GM12873 (cell line): ENCODE results near the gene BTRC.

Source experiments
- TF ChIP-seq, protein P1 (sequence below): IDR thresholded peaks from 2 replicates; pipeline ENCODE4 v1.5.1; 2012; ENCODE audit warnings: low read depth, mild to moderate bottlenecking, moderate library complexity, low read length, control low read depth; ENCODE audit not compliant: insufficient read depth; ENCODE audit errors: missing control alignments

The BTRC gene

DNA sequence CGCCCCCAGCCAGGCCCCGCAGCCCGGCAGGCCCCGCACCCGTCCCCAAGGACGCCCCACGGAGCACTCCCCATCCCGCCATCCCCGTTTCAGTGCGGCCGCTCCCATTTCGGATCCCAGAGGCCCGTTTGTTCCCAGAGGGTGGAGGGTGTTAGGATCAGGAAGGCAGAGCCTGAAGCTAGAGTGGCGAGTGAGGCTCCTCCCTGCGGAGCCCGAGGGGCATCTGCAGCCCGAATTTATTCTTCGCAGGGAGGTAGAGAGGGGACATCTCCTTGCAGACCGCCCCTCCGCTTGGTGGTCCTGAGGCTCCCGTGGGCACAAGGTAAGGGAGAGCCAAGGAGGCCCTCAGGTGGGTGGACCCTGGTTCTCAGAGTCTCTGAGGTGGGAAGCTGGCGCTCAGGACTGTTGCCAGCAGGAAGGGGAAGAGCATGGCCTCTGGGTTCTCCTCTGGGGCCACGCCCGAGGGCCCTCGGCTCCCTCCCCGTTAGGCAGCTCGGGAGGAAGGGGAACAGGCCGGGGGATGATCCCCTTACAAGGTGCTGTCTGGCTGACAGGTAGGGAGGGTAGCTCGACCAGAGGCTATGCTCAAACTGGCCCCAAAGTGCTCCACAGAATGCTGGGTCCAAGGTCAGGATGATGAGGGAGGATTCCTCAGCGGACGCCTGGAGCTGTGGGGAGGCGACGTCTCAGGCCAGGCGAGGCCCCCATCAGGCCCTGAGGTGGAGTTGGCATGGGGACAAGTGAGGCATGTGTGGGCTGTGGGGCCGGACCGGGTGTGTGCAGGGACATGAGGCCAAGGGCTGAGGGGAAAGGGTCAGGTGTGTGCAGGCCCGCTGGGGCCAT is 216.7 kb downstream of the BTRC start:
- TF ChIP-seq, protein P1, sequence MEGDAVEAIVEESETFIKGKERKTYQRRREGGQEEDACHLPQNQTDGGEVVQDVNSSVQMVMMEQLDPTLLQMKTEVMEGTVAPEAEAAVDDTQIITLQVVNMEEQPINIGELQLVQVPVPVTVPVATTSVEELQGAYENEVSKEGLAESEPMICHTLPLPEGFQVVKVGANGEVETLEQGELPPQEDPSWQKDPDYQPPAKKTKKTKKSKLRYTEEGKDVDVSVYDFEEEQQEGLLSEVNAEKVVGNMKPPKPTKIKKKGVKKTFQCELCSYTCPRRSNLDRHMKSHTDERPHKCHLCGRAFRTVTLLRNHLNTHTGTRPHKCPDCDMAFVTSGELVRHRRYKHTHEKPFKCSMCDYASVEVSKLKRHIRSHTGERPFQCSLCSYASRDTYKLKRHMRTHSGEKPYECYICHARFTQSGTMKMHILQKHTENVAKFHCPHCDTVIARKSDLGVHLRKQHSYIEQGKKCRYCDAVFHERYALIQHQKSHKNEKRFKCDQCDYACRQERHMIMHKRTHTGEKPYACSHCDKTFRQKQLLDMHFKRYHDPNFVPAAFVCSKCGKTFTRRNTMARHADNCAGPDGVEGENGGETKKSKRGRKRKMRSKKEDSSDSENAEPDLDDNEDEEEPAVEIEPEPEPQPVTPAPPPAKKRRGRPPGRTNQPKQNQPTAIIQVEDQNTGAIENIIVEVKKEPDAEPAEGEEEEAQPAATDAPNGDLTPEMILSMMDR = no peak

DNA sequence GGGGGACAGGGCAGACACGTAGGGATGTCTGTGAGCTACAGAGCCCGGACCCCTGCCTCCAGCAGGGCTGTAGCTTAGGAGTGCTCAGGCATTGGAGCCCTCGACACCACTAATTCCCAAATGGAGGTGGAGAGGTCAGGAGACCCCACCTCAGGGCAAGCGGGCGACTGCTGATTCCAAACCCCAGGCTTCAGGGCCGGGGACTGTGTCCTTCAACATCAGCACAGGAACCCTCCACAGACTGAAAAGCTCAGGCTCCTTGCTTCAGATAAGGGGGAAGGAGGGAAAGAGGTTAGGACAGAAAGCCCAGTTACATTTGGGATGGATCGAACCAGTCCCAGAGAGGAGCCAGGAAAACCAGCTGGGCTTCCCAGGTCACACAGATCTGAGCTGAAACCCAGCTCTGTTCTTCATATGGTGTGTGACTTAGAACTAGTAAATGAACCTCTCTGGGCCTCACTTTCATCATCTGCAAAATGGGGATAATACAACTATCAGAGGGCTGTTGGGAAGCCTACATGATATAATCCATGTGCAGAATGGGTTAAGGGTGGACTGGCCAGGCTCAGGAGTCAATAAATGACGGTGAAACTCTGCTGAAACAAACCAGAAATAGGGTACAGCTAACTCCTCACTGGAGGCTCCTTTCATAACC is 217.4 kb downstream of the BTRC start:
- TF ChIP-seq, protein P1 = no peak

DNA sequence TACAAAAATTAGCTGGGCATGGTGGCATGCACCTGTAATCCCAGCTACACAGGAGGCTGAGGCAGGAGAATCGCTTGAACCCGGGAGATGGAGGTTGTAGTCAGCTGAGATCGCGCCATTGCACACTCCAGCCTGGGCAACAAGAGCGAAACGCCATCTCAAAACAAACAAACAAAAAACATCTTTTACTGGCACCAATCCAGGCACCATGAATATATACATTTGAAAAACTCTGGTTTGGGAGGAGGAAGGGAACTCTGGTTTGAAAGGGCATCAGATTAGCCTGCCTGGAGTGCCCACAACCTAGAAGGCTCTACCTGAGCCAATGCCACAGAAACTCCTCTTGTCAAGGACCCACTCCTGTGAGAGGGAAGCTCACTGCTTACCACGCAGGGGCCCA is 218.2 kb downstream of the BTRC start:
- TF ChIP-seq, protein P1 = no peak

DNA sequence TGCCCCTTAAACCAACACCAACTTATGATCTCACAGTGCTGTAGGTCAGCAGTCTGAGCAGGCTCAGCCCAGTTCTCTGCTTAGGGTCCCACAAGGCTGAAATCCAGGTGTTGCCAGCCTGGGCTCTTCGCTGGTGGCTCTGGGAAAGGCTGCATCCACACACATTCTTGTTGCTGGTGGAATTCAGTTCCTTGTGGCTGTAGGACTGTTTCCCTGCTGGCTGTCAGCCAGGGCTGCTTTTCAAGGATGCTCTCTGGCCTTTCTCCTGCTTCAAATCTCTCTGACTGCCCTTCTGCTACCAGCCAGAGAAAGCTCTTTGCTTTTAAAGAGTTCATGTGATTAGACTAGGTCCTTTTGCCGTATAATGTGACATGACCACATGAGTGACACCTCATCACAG is 218.8 kb downstream of the BTRC start:
- TF ChIP-seq, protein P1 = no peak

DNA sequence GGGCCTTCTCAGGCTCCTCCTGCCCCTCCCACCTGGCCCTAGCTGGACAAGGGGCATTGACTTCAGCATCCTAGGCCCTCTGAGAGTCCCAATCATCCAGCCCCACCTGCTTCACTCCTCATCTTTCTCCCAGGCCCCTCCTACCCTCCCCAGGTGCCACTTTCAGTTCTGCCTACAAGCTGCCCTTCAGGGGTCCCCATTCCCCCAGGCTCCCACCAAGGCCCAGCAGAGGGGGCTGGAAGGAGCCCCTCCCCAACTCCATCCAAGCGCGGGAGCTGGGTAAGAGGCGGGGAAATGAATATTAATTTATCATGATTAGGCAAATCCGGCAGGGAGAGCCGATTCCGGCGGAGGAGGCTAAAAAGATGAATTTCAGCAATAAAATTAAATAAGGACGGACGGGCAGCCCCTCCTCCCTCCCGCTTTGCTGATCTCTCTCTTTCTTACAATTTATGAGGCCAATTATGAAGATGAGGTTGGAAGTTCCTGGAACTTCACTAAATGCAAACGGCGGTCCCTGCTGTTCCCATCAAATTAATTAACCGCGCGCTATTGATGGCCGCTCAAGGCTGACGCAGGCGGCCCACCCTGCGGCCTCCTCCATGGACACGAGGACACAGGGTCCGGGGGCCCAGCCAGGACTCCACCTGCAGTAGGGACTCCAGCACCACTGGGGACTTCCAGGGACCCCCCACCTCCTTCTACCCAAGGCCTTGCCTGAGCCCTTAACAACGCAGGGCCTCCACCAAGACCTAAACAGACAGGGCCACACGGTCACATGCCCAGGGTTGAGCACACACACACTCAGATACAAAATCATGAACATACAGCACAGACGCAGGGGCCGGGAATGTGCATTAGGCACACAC is 220.2 kb downstream of the BTRC start:
- TF ChIP-seq, protein P1 = no peak

DNA sequence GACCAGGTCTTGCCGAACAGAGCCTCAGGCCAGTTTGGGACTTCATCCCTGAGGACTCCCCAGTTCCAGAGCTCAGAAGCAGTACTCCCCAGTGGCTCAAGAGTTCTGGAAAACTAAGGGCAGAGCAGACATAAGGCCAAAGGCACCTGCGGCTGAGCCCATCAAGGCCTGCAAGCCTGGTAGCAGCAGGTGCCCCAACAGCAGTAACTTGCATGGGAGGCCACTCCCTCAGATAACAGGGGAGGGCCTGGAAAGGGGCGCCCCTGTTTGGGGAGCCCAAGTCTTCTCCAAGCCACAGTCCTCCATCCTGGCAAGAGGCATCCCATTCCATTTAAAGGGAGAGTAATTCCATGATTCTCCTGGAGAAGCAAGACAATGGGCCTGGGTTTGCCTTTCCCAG is 221.1 kb downstream of the BTRC start:
- TF ChIP-seq, protein P1 = no peak

DNA sequence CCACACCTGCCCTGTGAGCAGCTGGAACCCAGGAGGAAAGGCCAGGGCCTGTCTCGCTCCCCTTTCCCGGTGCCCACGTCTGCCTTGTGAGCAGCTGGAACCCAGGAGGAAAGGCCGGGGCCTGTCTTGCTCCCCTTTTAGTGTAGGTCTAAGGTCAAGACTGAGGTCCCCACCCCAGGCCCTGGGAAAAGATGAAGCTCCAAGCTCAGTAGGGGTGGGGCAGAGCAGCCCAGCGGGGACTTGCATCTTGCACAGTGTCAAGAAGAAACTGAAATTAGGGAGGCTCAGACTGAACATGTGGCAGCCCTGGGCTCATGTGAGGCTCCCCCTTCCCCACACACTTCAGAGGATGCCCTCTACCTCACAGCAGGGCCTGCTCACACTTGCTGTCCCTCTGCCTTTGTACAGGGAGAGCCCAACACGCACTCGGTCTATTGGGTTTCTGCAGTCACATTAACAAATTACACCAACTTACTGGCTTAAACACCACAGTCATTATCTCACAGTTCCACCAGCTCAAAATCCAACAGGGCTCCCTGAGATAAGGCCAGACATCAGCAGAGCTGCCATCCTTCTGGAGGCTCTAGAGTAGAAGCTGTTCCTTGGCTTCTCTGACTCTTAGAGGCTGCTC is 221.7 kb downstream of the BTRC start:
- TF ChIP-seq, protein P1 = no peak
